GM18868 (cell line): ENCODE measurements around the gene KNDC1.

Experiments used
- ATAC-seq: cut with Tn5 transposase; IDR thresholded peaks from one replicate; pipeline ENCODE4 v1.9.1; 2021; ENCODE audit warnings: mild to moderate bottlenecking, moderate library complexity; ENCODE audit not compliant: unreplicated experiment

The KNDC1 gene

DNA sequence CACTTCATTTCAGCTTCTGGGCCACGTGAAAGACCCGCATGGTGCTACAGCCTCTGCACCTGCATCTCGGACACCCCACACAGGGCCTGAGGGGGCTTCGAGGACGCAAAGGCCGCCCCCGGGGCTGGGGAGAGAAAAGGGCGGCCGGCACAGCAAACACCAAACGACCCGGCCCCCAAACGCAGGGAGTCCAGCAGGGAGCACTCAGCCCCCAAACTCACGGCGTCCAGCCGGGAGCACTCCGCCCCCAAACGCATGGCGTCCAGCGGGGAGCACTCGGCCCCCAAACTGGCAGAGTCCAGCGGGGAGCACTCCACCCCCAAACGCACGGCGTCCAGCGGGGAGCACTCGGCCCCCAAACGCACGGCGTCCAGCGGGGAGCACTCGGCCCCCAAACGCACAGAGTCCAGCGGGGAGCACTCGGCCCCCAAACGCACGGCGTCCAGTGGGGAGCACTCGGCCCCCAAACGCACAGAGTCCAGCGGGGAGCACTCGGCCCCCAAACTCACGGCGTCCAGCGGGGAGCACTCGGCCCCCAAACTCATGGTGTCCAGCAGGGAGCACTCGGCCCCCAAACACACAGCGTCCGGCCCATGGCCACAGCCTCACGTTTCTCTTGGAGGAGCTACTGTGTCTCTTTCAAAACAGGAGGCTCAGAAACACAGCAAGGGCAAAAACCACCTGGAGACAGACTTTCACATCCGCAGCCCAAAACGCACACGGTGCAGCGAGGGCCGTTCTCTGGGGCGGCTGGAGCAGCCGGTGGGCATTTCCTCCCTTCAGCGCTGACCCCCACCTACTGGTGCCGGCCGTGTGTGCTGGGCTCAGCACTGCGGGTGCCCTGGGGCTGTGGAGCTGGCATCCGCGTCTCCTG is 43.0 kb downstream of the KNDC1 start:
- no peak for ATAC-seq

- no peak for ATAC-seq
Observed at GRCh38 chr10:133203652-133204195, 43.7 kb downstream of the KNDC1 start.

GRCh38 chr10:133204226-133205015 is 44.4 kb downstream of the KNDC1 start:
- no peak for ATAC-seq

DNA sequence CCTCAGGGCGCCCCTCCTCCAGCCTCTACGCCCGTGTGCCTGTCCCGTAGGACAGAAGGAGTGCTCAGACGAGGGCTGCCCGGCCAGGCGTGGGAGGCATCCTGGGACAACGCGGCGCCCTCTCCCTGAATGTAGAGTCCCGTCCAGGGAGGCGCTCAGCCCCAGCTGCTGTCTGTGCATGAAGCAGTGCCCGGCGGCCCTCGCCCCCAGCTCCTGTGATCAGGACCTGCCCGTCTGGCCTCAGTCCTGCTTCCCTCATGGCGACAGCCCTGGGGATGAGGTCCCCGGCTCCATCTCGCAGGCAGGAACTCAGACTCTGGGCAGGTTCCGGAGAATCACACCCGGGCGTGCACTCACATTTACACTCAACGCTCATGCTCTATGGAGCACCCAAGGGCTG is 45.1 kb downstream of the KNDC1 start:
- no peak for ATAC-seq

DNA sequence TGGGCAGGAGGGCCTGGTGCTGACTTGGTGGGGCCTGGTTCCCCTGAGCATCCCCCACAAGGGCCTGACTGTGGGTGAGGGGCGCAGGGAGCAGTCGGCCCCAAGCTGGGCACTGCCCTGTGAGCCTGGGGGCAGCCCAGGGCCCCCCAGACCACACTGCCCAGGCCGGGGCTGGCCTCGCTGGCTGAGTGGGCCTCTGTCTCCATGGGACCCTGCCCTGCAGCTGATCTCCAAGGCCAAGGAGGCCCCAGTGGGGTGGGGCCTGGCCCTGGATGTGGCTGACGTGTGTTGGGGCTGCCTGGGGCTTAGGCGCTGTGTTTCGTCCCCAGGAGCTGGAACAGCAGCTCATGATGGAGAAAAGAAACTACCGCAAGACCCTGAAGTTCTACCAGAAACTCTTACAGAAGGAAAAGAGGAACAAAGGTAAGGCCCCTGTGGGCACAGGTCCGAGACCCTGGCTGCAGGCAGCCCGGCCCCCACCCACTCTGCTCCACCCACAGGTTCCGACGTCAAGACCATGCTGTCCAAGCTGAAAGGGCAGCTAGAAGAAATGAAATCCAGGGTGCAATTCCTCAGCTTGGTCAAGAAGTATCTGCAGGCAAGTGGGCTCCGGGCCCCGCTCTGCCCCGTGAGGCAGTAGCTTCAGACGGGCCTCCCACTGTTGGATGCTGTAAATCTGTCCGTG is 46.5 kb downstream of the KNDC1 start:
- ATAC-seq = no peak

GRCh38 chr10:133207041-133207600 is 47.1 kb downstream of the KNDC1 start:
- no peak for ATAC-seq

- ATAC-seq = no peak
Observed at GRCh38 chr10:133207627-133208026, 47.6 kb downstream of the KNDC1 start.

DNA sequence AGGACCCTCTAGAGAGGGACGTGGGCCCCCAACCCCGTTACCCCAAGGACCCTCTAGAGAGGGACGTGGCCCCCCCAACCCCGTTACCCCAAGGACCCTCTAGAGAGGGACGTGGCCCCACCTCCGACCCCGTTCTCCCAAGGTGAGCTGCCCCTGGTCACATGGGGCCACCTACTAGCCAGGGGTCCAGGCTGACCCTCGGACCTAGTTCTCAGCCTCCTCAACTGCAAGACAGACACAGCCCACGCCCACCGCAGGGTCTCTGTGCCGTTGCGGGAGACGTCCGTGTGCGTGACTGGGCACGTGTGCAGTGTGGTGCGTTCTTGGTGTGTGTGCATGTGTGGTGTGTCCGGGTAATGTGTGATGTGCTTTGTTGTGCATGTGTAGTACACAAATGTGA is 48.4 kb downstream of the KNDC1 start:
- ATAC-seq = no peak

DNA sequence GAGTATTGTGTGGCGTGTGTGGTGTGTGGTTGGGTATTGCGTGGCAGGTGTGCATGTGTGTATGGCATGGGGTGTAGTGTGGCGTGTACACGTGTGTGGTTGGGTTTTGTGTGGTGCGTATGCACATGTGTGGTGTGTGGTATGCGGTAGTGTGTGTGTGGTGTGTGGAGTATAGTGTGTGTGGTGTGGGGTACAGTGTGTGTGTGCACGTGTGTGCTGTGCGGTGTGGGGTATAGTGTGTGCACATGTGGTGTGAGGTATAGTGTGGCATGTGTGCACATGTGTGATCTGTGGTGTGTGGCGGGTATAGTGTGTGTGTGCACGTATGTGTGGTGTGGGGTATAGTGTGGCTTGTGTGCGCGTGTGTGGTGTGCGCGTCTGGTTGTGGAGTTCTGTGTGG is 49.1 kb downstream of the KNDC1 start:
- no peak for ATAC-seq

DNA sequence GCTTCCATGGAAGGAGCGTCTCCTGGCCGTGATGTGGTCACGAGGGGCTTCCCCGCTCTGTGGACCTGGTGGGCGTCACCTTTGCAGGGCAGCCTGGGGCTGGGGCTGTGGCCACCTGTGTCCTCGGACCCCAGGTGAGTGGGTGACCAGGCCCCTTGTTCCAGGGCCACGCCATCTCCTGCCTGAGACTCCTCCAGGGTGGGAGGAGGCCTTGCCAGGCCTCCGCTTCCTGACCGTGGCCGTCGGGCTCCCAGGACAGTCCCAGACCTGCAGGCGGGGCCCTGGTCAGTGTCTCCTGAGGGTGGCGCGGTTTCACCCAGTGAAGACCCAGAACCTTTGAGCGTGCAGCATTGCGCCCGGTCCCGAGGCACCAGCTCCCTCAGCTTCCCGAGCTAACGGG is 49.6 kb downstream of the KNDC1 start:
- no peak for ATAC-seq

- ATAC-seq = no peak
Observed at GRCh38 chr10:133210398-133211140, 50.5 kb downstream of the KNDC1 start.

- ATAC-seq = no peak
Observed at GRCh38 chr10:133211141-133211830, 51.3 kb downstream of the KNDC1 start.

- no peak for ATAC-seq
Observed at GRCh38 chr10:133211959-133212852, 52.2 kb downstream of the KNDC1 start.

DNA sequence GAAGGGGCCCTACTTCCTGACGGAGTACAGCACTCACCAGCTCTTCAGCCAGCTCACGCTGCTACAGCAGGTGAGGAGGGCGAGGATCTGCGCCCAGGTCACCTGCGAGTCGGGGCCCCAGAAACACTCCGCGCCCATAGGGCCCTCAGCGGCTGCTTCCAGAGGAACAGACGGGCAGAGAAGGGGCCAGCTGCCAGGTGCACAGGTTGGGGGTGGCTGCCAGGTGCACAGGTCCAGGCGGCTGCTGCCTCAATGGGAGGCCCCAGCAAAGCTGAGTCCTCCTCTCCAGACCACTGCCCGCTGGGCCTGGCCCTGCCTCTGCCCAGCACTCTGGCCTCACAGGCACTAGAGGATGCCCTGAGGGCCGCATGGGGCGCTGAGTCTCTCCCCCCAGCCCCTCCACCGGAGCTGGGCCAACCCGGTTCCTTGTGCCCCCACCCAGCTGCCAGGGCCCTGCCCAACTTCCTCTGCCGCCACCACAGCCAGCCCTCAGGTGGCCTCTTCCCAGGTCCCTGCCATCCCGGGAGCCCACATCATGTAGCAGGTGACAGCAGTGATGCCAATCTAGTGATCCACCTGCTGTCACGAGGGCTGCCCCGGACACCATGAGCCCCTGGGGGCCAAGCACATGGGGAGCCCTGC is 53.0 kb downstream of the KNDC1 start:
- no peak for ATAC-seq

DNA sequence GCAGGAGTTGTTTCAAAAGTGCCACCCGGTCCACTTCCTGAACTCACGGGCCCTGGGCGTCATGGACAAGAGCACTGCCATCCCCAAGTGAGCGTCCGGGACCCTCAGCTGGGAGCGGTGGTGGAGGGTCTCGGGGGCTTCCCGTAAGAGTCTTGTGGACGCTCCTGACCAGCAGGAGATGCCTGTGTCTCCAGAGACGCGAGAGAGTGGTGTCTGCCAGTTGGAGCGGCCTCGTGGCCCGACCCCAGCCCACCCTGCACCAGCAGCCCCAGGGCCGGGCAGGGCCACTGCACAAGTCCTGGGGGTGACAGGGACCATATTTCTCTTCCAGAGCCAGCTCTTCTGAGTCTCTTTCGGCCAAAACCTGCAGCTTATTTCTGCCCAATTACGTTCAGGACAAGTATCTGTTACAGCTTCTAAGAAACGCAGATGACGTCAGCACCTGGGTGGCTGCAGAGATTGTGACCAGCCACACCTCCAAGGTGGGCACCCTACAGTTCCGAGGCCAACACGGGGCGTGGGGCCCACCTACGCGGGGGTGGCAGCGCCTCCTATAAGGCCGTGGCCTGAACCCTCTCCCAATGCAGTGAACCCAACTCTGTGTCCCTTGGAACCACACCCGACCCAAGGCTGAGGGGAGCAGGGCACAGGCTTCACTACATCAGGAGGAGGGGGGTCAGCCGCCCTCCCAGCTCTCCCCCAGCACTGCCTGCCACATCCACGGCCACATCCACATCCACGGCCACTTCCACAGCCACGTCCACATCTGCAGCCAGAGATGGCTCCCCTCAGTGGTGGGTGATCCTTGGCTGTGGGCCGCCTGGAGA is 53.8 kb downstream of the KNDC1 start:
- no peak for ATAC-seq

- ATAC-seq = no peak
Observed at GRCh38 chr10:133214468-133215410, 54.7 kb downstream of the KNDC1 start.
